ENCODE data around the gene TLDC2. TPM values are rescaled to one million over a fixed set of nuclear protein-coding genes. Genes with fewer than 3 reads are reported as not detected.

TLDC2 gene
- total RNA-seq, 2 experiments from 2014 or later = not detected

GRCh38 chr20:36859282-36859555 is 16.7 kb upstream of the TLDC2 start:
- no peak overlapping the region for H3K27ac Mint-ChIP-seq

GRCh38 chr20:36859700-36860330 is 16.1 kb upstream of the TLDC2 start:
- peaks cover 23% of the 10 kb centered on the region for H3K4me1 Mint-ChIP-seq (ENCODE audit: low read depth)
- Histone ChIP-seq H3K27ac (ENCODE audit: low read depth in 1 of 2, low read length in 2 of 2) (no peak overlapping the region), H3K4me1 (ENCODE audit: insufficient read depth, low read length) (peaks cover 24% of the 10 kb centered on the region), H3K27me3 (ENCODE audit: control insufficient read depth in 1 of 2, insufficient read depth in 2 of 2, low read length in 2 of 2) (peaks cover 12 to 13% of the 10 kb centered on the region in 2 experiments), H3K4me3 (ENCODE audit: low read length) (no peak overlapping the region), H3K36me3 (ENCODE audit: insufficient read depth, low read length) (no peaks in the 10 kb centered on the region), H3K9me3 (ENCODE audit: control insufficient read depth in 1 of 2, insufficient read depth in 1 of 2, low read length in 2 of 2) (peaks cover 0 to 4% of the 10 kb centered on the region in 2 experiments)
- no peak overlapping the region for H3K27ac Mint-ChIP-seq
- no peak for TF ChIP-seq CTCF (IDR thresholded peaks at IDR 0.05)
- peaks cover 20% of the 10 kb centered on the region for H3K27me3 Mint-ChIP-seq
- H3K36me3 Mint-ChIP-seq (ENCODE audit: low read depth) = no peaks in the 10 kb centered on the region
- ChIA-PET POLR2A (no interaction called here), CTCF (no interaction called here)
- DNase-seq (no peak), ATAC-seq (ENCODE audit: poor library complexity) (no peak)
- intact Hi-C loops (cut with DNase I, micrococcal nuclease) = loop anchor here in 1 of 2 experiments (5.0 kb wide), 1 partner anchor 248 kb away; no protein-coding TSS in a partner anchor
- no peaks in the 10 kb centered on the region for H3K9me3 Mint-ChIP-seq
- no peak overlapping the region for H3K4me3 Mint-ChIP-seq

More at GRCh38 chr20:36859282-36859555, 16.7 kb upstream of the TLDC2 start:
- TF ChIP-seq CTCF (IDR thresholded peaks at IDR 0.05) = no peak
- Histone ChIP-seq H3K27ac (ENCODE audit: low read depth in 1 of 2, low read length in 2 of 2) (no peak overlapping the region), H3K9me3 (ENCODE audit: control insufficient read depth in 1 of 2, insufficient read depth in 1 of 2, low read length in 2 of 2) (no peaks in the 10 kb centered on the region), H3K36me3 (ENCODE audit: insufficient read depth, low read length) (no peaks in the 10 kb centered on the region), H3K4me1 (ENCODE audit: insufficient read depth, low read length) (peaks cover 21% of the 10 kb centered on the region), H3K27me3 (ENCODE audit: control insufficient read depth in 1 of 2, insufficient read depth in 2 of 2, low read length in 2 of 2) (peaks cover 7 to 11% of the 10 kb centered on the region in 2 experiments), H3K4me3 (ENCODE audit: low read length) (no peak overlapping the region)
- ChIA-PET CTCF (no interaction called here), POLR2A (no interaction called here)
- H3K36me3 Mint-ChIP-seq (ENCODE audit: low read depth) = no peaks in the 10 kb centered on the region
- DNase-seq = no peak
- H3K4me1 Mint-ChIP-seq (ENCODE audit: low read depth) = peaks cover 22% of the 10 kb centered on the region
- H3K4me3 Mint-ChIP-seq = no peak overlapping the region
- peaks cover 16% of the 10 kb centered on the region for H3K27me3 Mint-ChIP-seq
- H3K9me3 Mint-ChIP-seq = no peaks in the 10 kb centered on the region
- intact Hi-C loops (cut with DNase I, micrococcal nuclease) = no loop called here
- ATAC-seq (ENCODE audit: poor library complexity) = no peak

- Histone ChIP-seq H3K4me1 (ENCODE audit: insufficient read depth, low read length) (peaks cover 24% of the 10 kb centered on the region), H3K27me3 (ENCODE audit: control insufficient read depth in 1 of 2, insufficient read depth in 2 of 2, low read length in 2 of 2) (peaks cover 14 to 16% of the 10 kb centered on the region in 2 experiments), H3K36me3 (ENCODE audit: insufficient read depth, low read length) (no peaks in the 10 kb centered on the region), H3K9me3 (ENCODE audit: control insufficient read depth in 1 of 2, insufficient read depth in 1 of 2, low read length in 2 of 2) (peaks cover 0 to 4% of the 10 kb centered on the region in 2 experiments), H3K27ac (ENCODE audit: low read depth in 1 of 2, low read length in 2 of 2) (no peak overlapping the region), H3K4me3 (ENCODE audit: low read length) (no peak overlapping the region)
- no peak overlapping the region for H3K27ac Mint-ChIP-seq
- ChIA-PET POLR2A (no interaction called here), CTCF (no interaction called here)
- peaks cover 23% of the 10 kb centered on the region for H3K4me1 Mint-ChIP-seq (ENCODE audit: low read depth)
- H3K36me3 Mint-ChIP-seq (ENCODE audit: low read depth) = no peaks in the 10 kb centered on the region
- H3K27me3 Mint-ChIP-seq = peaks cover 26% of the 10 kb centered on the region
- DNase-seq (no peak), ATAC-seq (ENCODE audit: poor library complexity) (no peak)
- H3K9me3 Mint-ChIP-seq = no peaks in the 10 kb centered on the region
- H3K4me3 Mint-ChIP-seq = peak overlapping the region; percentile 60
- intact Hi-C loops (cut with DNase I, micrococcal nuclease) = loop anchor here in 1 of 2 experiments (5.0 kb wide), 1 partner anchor 248 kb away; no protein-coding TSS in a partner anchor
- TF ChIP-seq CTCF (IDR thresholded peaks at IDR 0.05) = no peak
Measured at GRCh38 chr20:36860339-36860738, 15.6 kb upstream of the TLDC2 start.

Measured in CD4-positive, alpha-beta T cell (primary cell).